Stomach smooth muscle (tissue), 2 donors: ENCODE results near the gene GTF2A1L.

Experiments used
- H3K27ac ChIP-seq: one replicate; pipeline ENCODE4 v1.7.0; 2013; ENCODE audit warnings: mild to moderate bottlenecking, low read length, inconsistent platforms
- H3K27me3 ChIP-seq, 2 donors: one replicate each; pipeline ENCODE4 v1.7.0; 2013; ENCODE audit warnings: low read length in 2 of 2; ENCODE audit not compliant: insufficient read depth in 2 of 2, control insufficient read depth in 1 of 2
- H3K36me3 ChIP-seq, 2 donors: one replicate each; pipeline ENCODE4 v1.7.0; 2013; ENCODE audit warnings: low read length in 2 of 2; ENCODE audit not compliant: control insufficient read depth in 2 of 2, insufficient read depth in 2 of 2
- H3K4me1 ChIP-seq: one replicate; pipeline ENCODE4 v1.7.0; 2013; ENCODE audit warnings: low read length; ENCODE audit not compliant: control insufficient read depth, insufficient read depth
- H3K4me3 ChIP-seq, 2 donors: one replicate each; pipeline ENCODE4 v1.7.0; 2013; ENCODE audit warnings: low read length in 2 of 2
- H3K9ac ChIP-seq, 2 donors: one replicate each; pipeline ENCODE4 v1.7.0; 2013; ENCODE audit warnings: low read length in 2 of 2, mild to moderate bottlenecking in 1 of 2
- H3K9me3 ChIP-seq, 2 donors: one replicate each; pipeline ENCODE4 v1.7.0; 2013; ENCODE audit warnings: low read length in 2 of 2; ENCODE audit not compliant: control insufficient read depth in 2 of 2
- donor health status: healthy.
- donor health status: Pancreatic carcinoma.

GTF2A1L gene

GRCh38 chr2:48651158-48651790 is 33.6 kb downstream of the GTF2A1L start:
- no peaks in the 10 kb centered on the region for H3K4me1 ChIP-seq
- no peaks in the 10 kb centered on the region for H3K27me3 ChIP-seq
- H3K27ac ChIP-seq = no peak overlapping the region
- H3K9ac ChIP-seq = no peak overlapping the region
- H3K9me3 ChIP-seq = no peaks in the 10 kb centered on the region
- H3K36me3 ChIP-seq = peaks cover 0 to 4% of the 10 kb centered on the region in 2 donors
- H3K4me3 ChIP-seq = no peak overlapping the region

- Histone ChIP-seq H3K36me3 (peaks cover 0 to 6% of the 10 kb centered on the region in 2 donors), H3K9ac (no peak overlapping the region), H3K27ac (no peak overlapping the region), H3K9me3 (no peaks in the 10 kb centered on the region), H3K27me3 (no peaks in the 10 kb centered on the region), H3K4me1 (no peaks in the 10 kb centered on the region), H3K4me3 (no peak overlapping the region)
Observed at GRCh38 chr2:48668992-48669391, 51.3 kb downstream of the GTF2A1L start.

GRCh38 chr2:48673581-48673980 is 55.9 kb downstream of the GTF2A1L start:
- no peak overlapping the region for H3K9ac ChIP-seq
- H3K36me3 ChIP-seq = peaks cover 0 to 4% of the 10 kb centered on the region in 2 donors
- no peaks in the 10 kb centered on the region for H3K27me3 ChIP-seq
- no peak overlapping the region for H3K4me3 ChIP-seq
- no peak overlapping the region for H3K27ac ChIP-seq
- H3K4me1 ChIP-seq = no peaks in the 10 kb centered on the region
- no peaks in the 10 kb centered on the region for H3K9me3 ChIP-seq

GRCh38 chr2:48674933-48675332 is 57.3 kb downstream of the GTF2A1L start:
- Histone ChIP-seq H3K4me3 (no peak overlapping the region), H3K36me3 (peaks cover 0 to 7% of the 10 kb centered on the region in 2 donors), H3K9me3 (no peaks in the 10 kb centered on the region), H3K27me3 (no peaks in the 10 kb centered on the region), H3K4me1 (no peaks in the 10 kb centered on the region), H3K9ac (no peak overlapping the region), H3K27ac (no peak overlapping the region)

GRCh38 chr2:48677450-48677849 is 59.8 kb downstream of the GTF2A1L start:
- Histone ChIP-seq H3K9me3 (no peaks in the 10 kb centered on the region), H3K9ac (no peak overlapping the region), H3K4me3 (no peak overlapping the region), H3K27me3 (no peaks in the 10 kb centered on the region), H3K36me3 (peaks cover 2 to 3% of the 10 kb centered on the region in 2 donors), H3K27ac (no peak overlapping the region), H3K4me1 (no peaks in the 10 kb centered on the region)

GRCh38 chr2:48685126-48685525 is 67.5 kb downstream of the GTF2A1L start:
- Histone ChIP-seq H3K36me3 (peaks cover 0 to 2% of the 10 kb centered on the region in 2 donors), H3K27ac (no peak overlapping the region), H3K4me3 (no peak overlapping the region), H3K4me1 (no peaks in the 10 kb centered on the region), H3K9ac (no peak overlapping the region), H3K27me3 (no peaks in the 10 kb centered on the region), H3K9me3 (no peaks in the 10 kb centered on the region)

- Histone ChIP-seq H3K27me3 (no peaks in the 10 kb centered on the region), H3K9me3 (no peaks in the 10 kb centered on the region), H3K4me1 (peaks cover 9% of the 10 kb centered on the region), H3K36me3 (no peaks in the 10 kb centered on the region), H3K4me3 (no peak overlapping the region), H3K27ac (no peak overlapping the region), H3K9ac (no peak overlapping the region)
Observed at GRCh38 chr2:48691935-48692691, 74.5 kb downstream of the GTF2A1L start.

GRCh38 chr2:48693066-48693465 is 75.4 kb downstream of the GTF2A1L start:
- Histone ChIP-seq H3K9ac (no peak overlapping the region), H3K9me3 (no peaks in the 10 kb centered on the region), H3K27me3 (no peaks in the 10 kb centered on the region), H3K27ac (peak overlapping the region; percentile 25), H3K36me3 (no peaks in the 10 kb centered on the region), H3K4me3 (no peak overlapping the region), H3K4me1 (peaks cover 9% of the 10 kb centered on the region)

- no peaks in the 10 kb centered on the region for H3K36me3 ChIP-seq
- H3K4me3 ChIP-seq = no peak overlapping the region
- H3K27ac ChIP-seq = peak overlapping the region; percentile 25
- H3K4me1 ChIP-seq = peaks cover 9% of the 10 kb centered on the region
- no peaks in the 10 kb centered on the region for H3K27me3 ChIP-seq
- H3K9me3 ChIP-seq = no peaks in the 10 kb centered on the region
- no peak overlapping the region for H3K9ac ChIP-seq
Observed at GRCh38 chr2:48693645-48694044, 76.0 kb downstream of the GTF2A1L start.

- Histone ChIP-seq H3K4me3 (no peak overlapping the region), H3K36me3 (no peaks in the 10 kb centered on the region), H3K9ac (no peak overlapping the region), H3K27me3 (no peaks in the 10 kb centered on the region), H3K27ac (no peak overlapping the region), H3K9me3 (no peaks in the 10 kb centered on the region), H3K4me1 (peaks cover 9% of the 10 kb centered on the region)
Observed at GRCh38 chr2:48694149-48694548, 76.5 kb downstream of the GTF2A1L start.

- H3K4me1 ChIP-seq = peaks cover 16% of the 10 kb centered on the region
- H3K9ac ChIP-seq = no peak overlapping the region
- H3K36me3 ChIP-seq = no peaks in the 10 kb centered on the region
- H3K27me3 ChIP-seq = no peaks in the 10 kb centered on the region
- H3K4me3 ChIP-seq = no peak overlapping the region
- H3K27ac ChIP-seq = no peak overlapping the region
- no peaks in the 10 kb centered on the region for H3K9me3 ChIP-seq
Observed at GRCh38 chr2:48695991-48696390, 78.3 kb downstream of the GTF2A1L start.
